NT2/D1 (cell line): ENCODE data around the gene BPI.

ENCODE experiments used
- SUZ12 ChIP-seq: IDR thresholded peaks from 2 replicates; pipeline ENCODE4 v1.6.1; 2011; ENCODE audit not compliant: insufficient read length, insufficient read depth; ENCODE audit errors: extremely low read depth
- YY1 ChIP-seq: IDR thresholded peaks from 2 replicates; pipeline ENCODE4 v1.6.1; 2011; ENCODE audit not compliant: insufficient read length, insufficient read depth
- ZNF274 ChIP-seq: IDR thresholded peaks from 2 replicates; pipeline ENCODE4 v1.6.1; 2011; ENCODE audit warnings: mild to moderate bottlenecking, low read depth, low read length

- TF ChIP-seq SUZ12 (no peak), ZNF274 (no peak), YY1 (no peak)
Measured at GRCh38 chr20:38354227-38354626, 50.3 kb downstream of the BPI start.
